ENCODE results near the gene KIF1B.

DNA sequence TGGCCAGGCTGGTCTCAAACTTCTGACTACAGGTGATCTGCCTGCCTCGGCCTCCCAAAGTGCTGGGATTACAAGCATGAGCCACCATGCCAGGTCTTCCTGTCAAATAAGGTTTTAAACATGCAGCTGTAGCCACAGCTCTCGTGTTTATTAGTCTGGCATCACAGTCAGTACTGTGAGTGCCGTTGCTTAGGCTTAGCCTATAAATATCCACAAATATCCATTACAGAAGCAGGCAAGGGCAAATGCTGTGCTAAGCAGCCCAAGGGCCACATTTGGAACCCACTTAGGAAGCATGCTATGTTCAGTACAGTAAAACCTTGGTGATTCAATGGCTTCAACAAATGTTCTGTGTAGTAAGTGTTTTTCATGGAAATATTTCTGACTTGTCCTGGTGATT is 75.9 kb downstream of the KIF1B start:
- TF ChIP-seq POLR2A (IDR thresholded peaks at IDR 0.05) (no peak), EP300 (IDR thresholded peaks at IDR 0.05) (no peak)
- TF ChIP-seq, protein P1, sequence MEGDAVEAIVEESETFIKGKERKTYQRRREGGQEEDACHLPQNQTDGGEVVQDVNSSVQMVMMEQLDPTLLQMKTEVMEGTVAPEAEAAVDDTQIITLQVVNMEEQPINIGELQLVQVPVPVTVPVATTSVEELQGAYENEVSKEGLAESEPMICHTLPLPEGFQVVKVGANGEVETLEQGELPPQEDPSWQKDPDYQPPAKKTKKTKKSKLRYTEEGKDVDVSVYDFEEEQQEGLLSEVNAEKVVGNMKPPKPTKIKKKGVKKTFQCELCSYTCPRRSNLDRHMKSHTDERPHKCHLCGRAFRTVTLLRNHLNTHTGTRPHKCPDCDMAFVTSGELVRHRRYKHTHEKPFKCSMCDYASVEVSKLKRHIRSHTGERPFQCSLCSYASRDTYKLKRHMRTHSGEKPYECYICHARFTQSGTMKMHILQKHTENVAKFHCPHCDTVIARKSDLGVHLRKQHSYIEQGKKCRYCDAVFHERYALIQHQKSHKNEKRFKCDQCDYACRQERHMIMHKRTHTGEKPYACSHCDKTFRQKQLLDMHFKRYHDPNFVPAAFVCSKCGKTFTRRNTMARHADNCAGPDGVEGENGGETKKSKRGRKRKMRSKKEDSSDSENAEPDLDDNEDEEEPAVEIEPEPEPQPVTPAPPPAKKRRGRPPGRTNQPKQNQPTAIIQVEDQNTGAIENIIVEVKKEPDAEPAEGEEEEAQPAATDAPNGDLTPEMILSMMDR (IDR thresholded peaks at IDR 0.05), result no peak

Measured in upper lobe of left lung (tissue), 4 donors.